ENCODE measurements around the gene EPB42. TPM values are rescaled to one million over a fixed set of nuclear protein-coding genes. Genes with fewer than 3 reads are reported as not detected.

The EPB42 gene
- total RNA-seq, 2 experiments from 2014 or later, result not detected

GRCh38 chr15:43212299-43212698 lies 8.5 kb downstream of the EPB42 start:
- no peaks in the 10 kb centered on the region for H3K36me3 Mint-ChIP-seq (ENCODE audit: low read depth)
- H3K27me3 Mint-ChIP-seq, result peaks cover 6% of the 10 kb centered on the region
- H3K9me3 Mint-ChIP-seq, result peaks cover 2% of the 10 kb centered on the region
- no peaks in the 10 kb centered on the region for H3K4me1 Mint-ChIP-seq (ENCODE audit: low read depth)
- intact Hi-C loops (cut with micrococcal nuclease), result no loop called here
- DNase-seq (no peak), ATAC-seq (no peak)
- no peak overlapping the region for H3K4me3 Mint-ChIP-seq
- no peak for TF ChIP-seq CTCF (IDR thresholded peaks at IDR 0.05)
- CTCF ChIA-PET, result interaction anchor here (1.2 to 4.1 kb wide), 3 partner anchors 8 to 114 kb away, joined by 3 to 18 read pairs (median 16); no protein-coding TSS in a partner anchor
- H3K27ac Mint-ChIP-seq, result no peak overlapping the region
- POLR2A ChIA-PET, result interaction anchor here (0.5 kb wide), 1 partner anchor 130 kb away, joined by 4 read pairs; no protein-coding TSS in a partner anchor

- Mint-ChIP-seq H3K27me3 (peaks cover 6% of the 10 kb centered on the region), H3K9me3 (no peaks in the 10 kb centered on the region), H3K4me3 (no peak overlapping the region), H3K36me3 (ENCODE audit: low read depth) (no peaks in the 10 kb centered on the region), H3K4me1 (ENCODE audit: low read depth) (no peaks in the 10 kb centered on the region), H3K27ac (no peak overlapping the region)
- DNase-seq (no peak), ATAC-seq (no peak)
- intact Hi-C loops (cut with micrococcal nuclease), result no loop called here
- CTCF ChIA-PET, result interaction anchor here (2.2 to 4.1 kb wide), 2 partner anchors 14 to 74 kb away, joined by 15 to 18 read pairs; no protein-coding TSS in a partner anchor
- POLR2A ChIA-PET, result interaction anchor here (0.6 kb wide), 1 partner anchor 77 kb away, joined by 5 read pairs; no protein-coding TSS in a partner anchor
- TF ChIP-seq CTCF (IDR thresholded peaks at IDR 0.05), result no peak
Measured at GRCh38 chr15:43211224-43211735, 9.5 kb downstream of the EPB42 start.

- intact Hi-C loops (cut with micrococcal nuclease), result no loop called here
- CTCF ChIA-PET, result interaction anchor here (2.2 kb wide), 1 partner anchor 74 kb away, joined by 15 read pairs; no protein-coding TSS in a partner anchor
- DNase-seq (no peak), ATAC-seq (no peak)
- TF ChIP-seq CTCF (IDR thresholded peaks at IDR 0.05), result no peak
- no peak overlapping the region for H3K27ac Mint-ChIP-seq
- H3K4me1 Mint-ChIP-seq (ENCODE audit: low read depth), result no peaks in the 10 kb centered on the region
- H3K36me3 Mint-ChIP-seq (ENCODE audit: low read depth), result no peaks in the 10 kb centered on the region
- H3K4me3 Mint-ChIP-seq, result no peak overlapping the region
- peaks cover 6% of the 10 kb centered on the region for H3K27me3 Mint-ChIP-seq
- H3K9me3 Mint-ChIP-seq, result no peaks in the 10 kb centered on the region
- POLR2A ChIA-PET, result interaction anchor here (0.6 kb wide), 1 partner anchor 78 kb away, joined by 5 read pairs; no protein-coding TSS in a partner anchor
Measured at GRCh38 chr15:43210807-43211206, 10.0 kb downstream of the EPB42 start.

GRCh38 chr15:43210172-43210745 lies 10.6 kb downstream of the EPB42 start:
- Mint-ChIP-seq H3K27ac (no peak overlapping the region), H3K9me3 (no peaks in the 10 kb centered on the region), H3K4me3 (no peak overlapping the region), H3K36me3 (ENCODE audit: low read depth) (no peaks in the 10 kb centered on the region), H3K4me1 (ENCODE audit: low read depth) (no peaks in the 10 kb centered on the region), H3K27me3 (peaks cover 6% of the 10 kb centered on the region)
- no peak for TF ChIP-seq CTCF (IDR thresholded peaks at IDR 0.05)
- ATAC-seq, result no peak
- ChIA-PET POLR2A (no interaction called here), CTCF (interaction anchor here (0.7 to 2.2 kb wide), 2 partner anchors 15 to 75 kb away, joined by 3 to 15 read pairs; no protein-coding TSS in a partner anchor)
- DNase-seq, result no peak
- intact Hi-C loops (cut with micrococcal nuclease), result no loop called here
